Measurements from ENCODE around the gene NRXN2.

- TF ChIP-seq GATA2 (IDR thresholded peaks at IDR 0.05; ENCODE audit: low read depth, low read length) (no peak), GATA3 (IDR thresholded peaks at IDR 0.05; ENCODE audit: low read depth, low read length) (no peak)
These were observed 70.2 kb downstream of the NRXN2 start for GRCh38 chr11:64652586-64653387.
